NCI-H1417 (cell line): ENCODE measurements around the gene ADO.
A peak's percentile ranks its signal among the peaks of the same experiment; 100 is the strongest.

Experiments
- DNase-seq, 3 experiments: peaks; one replicate each; lab custom pipeline; 2025; lab: John Stamatoyannopoulos, UW

ADO gene

DNA sequence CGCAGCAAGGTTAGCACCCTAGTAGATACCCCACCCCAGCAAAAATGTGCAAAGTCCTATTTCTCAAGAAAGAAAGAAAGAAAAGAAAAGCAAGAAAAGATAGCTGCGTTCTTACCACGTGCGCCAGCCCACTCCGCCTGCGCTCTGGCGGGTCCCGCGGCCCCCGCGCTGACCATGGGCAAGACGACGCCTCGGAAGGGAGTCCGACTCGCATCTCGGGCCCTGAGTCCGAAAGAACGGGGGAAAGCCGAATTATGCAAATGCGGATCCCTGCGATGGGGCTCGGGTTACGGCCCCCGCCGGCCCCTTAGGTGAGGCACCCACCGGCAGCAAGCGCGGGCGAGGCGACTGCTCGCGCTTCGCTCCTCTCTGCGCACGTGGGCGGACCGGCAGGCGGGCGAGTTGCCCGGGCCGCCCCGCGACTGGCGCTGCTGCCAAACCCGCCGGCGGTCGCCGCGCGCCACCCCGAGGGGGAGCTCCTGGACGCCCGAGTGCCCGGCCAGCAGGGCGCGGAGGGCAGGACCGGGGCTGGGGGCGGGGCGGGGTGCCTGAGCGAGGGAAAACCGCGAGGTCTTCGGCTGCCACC, 14.0 kb downstream of the ADO start:
- peak in 2 of 3 experiments; percentile 62 for DNase-seq

- DNase-seq = peak; percentile 6 to 66 (median 43)
Measured at GRCh38 chr10:62819141-62819920, 14.8 kb downstream of the ADO start.

DNA sequence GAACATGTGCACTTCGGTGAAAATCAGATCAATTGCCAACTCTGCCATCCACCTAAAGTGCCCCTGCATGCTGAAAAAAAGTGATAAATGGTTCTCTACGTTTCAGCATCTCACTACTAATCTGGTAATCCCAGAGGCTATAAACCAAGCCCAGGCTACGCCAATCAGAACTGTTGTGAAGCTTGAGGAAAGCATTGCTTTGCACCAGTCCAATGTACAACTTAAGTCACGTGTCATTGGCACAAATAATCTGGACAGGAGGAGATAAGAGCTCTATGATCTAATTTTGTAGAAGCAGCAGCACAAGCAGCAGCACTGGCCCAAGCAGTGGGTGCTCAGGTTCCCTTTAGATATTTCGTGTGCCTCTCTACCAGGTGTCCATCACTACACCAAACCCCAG, 16.1 kb downstream of the ADO start:
- DNase-seq = no peak

- DNase-seq = no peak
Measured at GRCh38 chr10:62826273-62826672, 21.8 kb downstream of the ADO start.

GRCh38 chr10:62829622-62830021, 25.1 kb downstream of the ADO start:
- DNase-seq = no peak

- no peak for DNase-seq
Measured at GRCh38 chr10:62830679-62831078, 26.2 kb downstream of the ADO start.

DNA sequence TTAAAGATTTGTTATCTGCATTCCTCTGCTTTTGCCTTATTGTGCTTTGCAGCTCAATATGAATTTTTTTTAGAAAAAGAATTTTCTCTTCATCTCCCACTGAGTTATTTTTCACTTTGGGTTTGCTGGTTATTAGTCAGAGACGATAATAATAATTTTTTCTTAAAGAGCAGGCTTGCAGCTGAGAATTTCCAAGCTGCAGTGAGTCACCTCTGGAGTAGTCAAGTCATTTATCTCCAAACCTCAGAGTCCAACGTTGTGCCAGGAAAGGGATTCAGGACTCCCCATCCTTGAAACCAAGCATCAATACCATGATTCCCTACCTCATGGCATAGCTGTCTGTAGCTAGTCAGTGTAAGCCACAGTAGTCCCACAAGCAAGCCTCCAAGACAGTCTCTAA, 26.8 kb downstream of the ADO start:
- no peak for DNase-seq

- no peak for DNase-seq
Measured at GRCh38 chr10:62839590-62839989, 35.1 kb downstream of the ADO start.

GRCh38 chr10:62842983-62843382, 38.5 kb downstream of the ADO start:
- no peak for DNase-seq

GRCh38 chr10:62843600-62843999, 39.1 kb downstream of the ADO start:
- DNase-seq = no peak

DNA sequence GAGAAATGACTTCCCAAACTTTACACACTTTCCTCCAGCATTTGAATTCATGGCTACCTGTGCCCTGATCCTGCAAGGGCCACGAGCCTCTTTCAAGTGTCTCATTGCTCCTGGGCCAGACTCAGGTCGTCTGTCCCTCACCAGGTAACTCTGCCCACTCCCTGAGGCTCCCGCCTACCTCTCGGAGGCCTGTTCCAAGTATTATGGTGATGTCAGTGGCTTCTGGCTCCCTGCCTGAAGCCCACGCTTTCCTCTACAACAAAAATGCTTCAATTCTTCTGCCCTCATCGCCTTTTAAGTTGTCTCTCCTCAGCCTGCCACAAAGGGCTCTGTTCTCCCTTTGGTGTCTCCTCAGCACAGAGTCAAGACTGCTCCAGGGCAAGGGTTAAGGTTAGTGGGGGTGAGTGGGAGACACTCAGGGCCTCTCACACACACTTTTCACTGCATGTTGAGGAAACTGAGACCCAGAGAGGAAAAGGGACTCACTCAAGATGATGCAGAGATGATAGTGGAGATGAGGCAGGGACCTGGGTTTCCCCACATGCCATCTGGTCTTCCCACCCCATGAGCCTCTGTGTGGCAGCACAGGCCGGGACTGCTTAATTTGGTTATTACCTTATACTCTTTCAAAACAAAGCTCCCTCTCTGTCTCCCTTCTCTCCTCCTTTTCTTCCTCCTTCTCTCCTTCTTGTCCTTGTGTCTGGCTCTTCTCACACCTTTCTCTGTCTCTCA, 39.9 kb downstream of the ADO start:
- no peak for DNase-seq

DNA sequence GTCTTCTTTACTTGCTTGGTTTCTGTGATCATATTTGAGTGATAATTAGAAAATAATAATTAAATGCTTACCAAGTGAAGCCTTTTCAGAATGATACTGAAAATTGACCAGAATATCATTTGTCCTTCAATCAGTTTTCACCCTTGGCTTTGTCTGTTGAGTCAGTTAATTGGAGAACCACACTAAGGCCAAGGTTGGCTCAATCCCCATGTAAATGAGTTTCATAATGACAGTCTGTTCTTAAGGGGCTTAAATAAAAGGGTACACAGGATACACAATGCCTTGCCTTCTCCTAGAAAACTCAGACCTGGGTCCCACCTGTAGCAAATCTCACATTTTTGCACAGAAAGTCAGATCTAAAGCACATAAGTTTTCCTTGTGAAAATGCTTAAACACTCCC, 42.9 kb downstream of the ADO start:
- no peak for DNase-seq

- no peak for DNase-seq
Measured at GRCh38 chr10:62850646-62851045, 46.1 kb downstream of the ADO start.

- DNase-seq = peak in 1 of 3 experiments; percentile 0
Measured at GRCh38 chr10:62851442-62851841, 46.9 kb downstream of the ADO start.

GRCh38 chr10:62852961-62853702, 48.6 kb downstream of the ADO start:
- DNase-seq = no peak

- no peak for DNase-seq
Measured at GRCh38 chr10:62853710-62854109, 49.2 kb downstream of the ADO start.

- no peak for DNase-seq
Measured at GRCh38 chr10:62856021-62856420, 51.5 kb downstream of the ADO start.
